ENCODE measurements around the gene HOXA9. TPM values are rescaled to one million over a fixed set of nuclear protein-coding genes. Genes with fewer than 3 reads are reported as not detected.

Gene HOXA9
- total RNA-seq, 2 donors from 2014 or later, result 2.4 TPM; not detected in 1

- Mint-ChIP-seq H3K27ac (no peak overlapping the region), H3K9me3 (no peaks in the 10 kb centered on the region), H3K36me3 (no peaks in the 10 kb centered on the region), H3K4me1 (ENCODE audit: low read depth in 2 of 2) (no peaks in the 10 kb centered on the region), H3K4me3 (no peak overlapping the region), H3K27me3 (peaks cover 13 to 19% of the 10 kb centered on the region in 2 donors)
- ATAC-seq (no peak), DNase-seq (ENCODE audit: low spot score) (no peak)
Observed at GRCh38 chr7:27122077-27122910, 43.0 kb downstream of the HOXA9 start.

- H3K27ac Mint-ChIP-seq, result no peak overlapping the region
- no peaks in the 10 kb centered on the region for H3K9me3 Mint-ChIP-seq
- no peak overlapping the region for H3K4me3 Mint-ChIP-seq
- ATAC-seq (no peak), DNase-seq (ENCODE audit: low spot score) (no peak)
- H3K36me3 Mint-ChIP-seq, result no peaks in the 10 kb centered on the region
- no peaks in the 10 kb centered on the region for H3K4me1 Mint-ChIP-seq (ENCODE audit: low read depth in 2 of 2)
- H3K27me3 Mint-ChIP-seq, result peaks cover 10 to 13% of the 10 kb centered on the region in 2 donors
Observed at GRCh38 chr7:27121684-27122076, 43.7 kb downstream of the HOXA9 start.

- Mint-ChIP-seq H3K4me1 (ENCODE audit: low read depth in 2 of 2) (no peaks in the 10 kb centered on the region), H3K4me3 (no peak overlapping the region), H3K27me3 (no peaks in the 10 kb centered on the region), H3K27ac (no peak overlapping the region), H3K9me3 (no peaks in the 10 kb centered on the region), H3K36me3 (no peaks in the 10 kb centered on the region)
- DNase-seq (ENCODE audit: low spot score) (no peak), ATAC-seq (no peak)
Observed at GRCh38 chr7:27119412-27119911, 45.9 kb downstream of the HOXA9 start.

- no peak for DNase-seq (ENCODE audit: low spot score)
- H3K4me3 Mint-ChIP-seq, result no peak overlapping the region
- no peak for ATAC-seq
- H3K36me3 Mint-ChIP-seq, result no peaks in the 10 kb centered on the region
- no peaks in the 10 kb centered on the region for H3K4me1 Mint-ChIP-seq (ENCODE audit: low read depth in 2 of 2)
- H3K27ac Mint-ChIP-seq, result no peak overlapping the region
- no peaks in the 10 kb centered on the region for H3K27me3 Mint-ChIP-seq
- no peaks in the 10 kb centered on the region for H3K9me3 Mint-ChIP-seq
Observed at GRCh38 chr7:27118580-27118979, 46.8 kb downstream of the HOXA9 start.

GRCh38 chr7:27117887-27118491 lies 47.3 kb downstream of the HOXA9 start:
- no peak overlapping the region for H3K4me3 Mint-ChIP-seq
- H3K27ac Mint-ChIP-seq, result no peak overlapping the region

GRCh38 chr7:27116962-27117886 lies 48.1 kb downstream of the HOXA9 start:
- H3K4me1 Mint-ChIP-seq (ENCODE audit: low read depth in 2 of 2), result no peaks in the 10 kb centered on the region
- no peak overlapping the region for H3K27ac Mint-ChIP-seq
- no peak overlapping the region for H3K4me3 Mint-ChIP-seq
- H3K9me3 Mint-ChIP-seq, result no peaks in the 10 kb centered on the region
- H3K27me3 Mint-ChIP-seq, result no peaks in the 10 kb centered on the region
- H3K36me3 Mint-ChIP-seq, result no peaks in the 10 kb centered on the region
- ATAC-seq (no peak), DNase-seq (ENCODE audit: low spot score) (no peak)

More at GRCh38 chr7:27117887-27118491, 47.3 kb downstream of the HOXA9 start:
- no peaks in the 10 kb centered on the region for H3K36me3 Mint-ChIP-seq
- H3K4me1 Mint-ChIP-seq (ENCODE audit: low read depth in 2 of 2), result no peaks in the 10 kb centered on the region
- ATAC-seq (no peak), DNase-seq (ENCODE audit: low spot score) (no peak)
- H3K27me3 Mint-ChIP-seq, result no peaks in the 10 kb centered on the region
- H3K9me3 Mint-ChIP-seq, result no peaks in the 10 kb centered on the region

GRCh38 chr7:27116031-27116961 lies 49.0 kb downstream of the HOXA9 start:
- no peaks in the 10 kb centered on the region for H3K36me3 Mint-ChIP-seq
- ATAC-seq, result no peak
- H3K9me3 Mint-ChIP-seq, result no peaks in the 10 kb centered on the region
- no peaks in the 10 kb centered on the region for H3K27me3 Mint-ChIP-seq
- no peak for DNase-seq (ENCODE audit: low spot score)
- H3K4me3 Mint-ChIP-seq, result no peak overlapping the region
- no peak overlapping the region for H3K27ac Mint-ChIP-seq
- no peaks in the 10 kb centered on the region for H3K4me1 Mint-ChIP-seq (ENCODE audit: low read depth in 2 of 2)

- ATAC-seq (no peak), DNase-seq (ENCODE audit: low spot score) (no peak)
- no peak overlapping the region for H3K4me3 Mint-ChIP-seq
- H3K27ac Mint-ChIP-seq, result no peak overlapping the region
- no peaks in the 10 kb centered on the region for H3K27me3 Mint-ChIP-seq
- no peaks in the 10 kb centered on the region for H3K36me3 Mint-ChIP-seq
- H3K9me3 Mint-ChIP-seq, result no peaks in the 10 kb centered on the region
- H3K4me1 Mint-ChIP-seq (ENCODE audit: low read depth in 2 of 2), result no peaks in the 10 kb centered on the region
Observed at GRCh38 chr7:27115221-27116026, 49.9 kb downstream of the HOXA9 start.

GRCh38 chr7:27114881-27115220 lies 50.5 kb downstream of the HOXA9 start:
- H3K9me3 Mint-ChIP-seq, result no peaks in the 10 kb centered on the region
- DNase-seq (ENCODE audit: low spot score) (no peak), ATAC-seq (no peak)
- H3K27me3 Mint-ChIP-seq, result no peaks in the 10 kb centered on the region
- no peak overlapping the region for H3K27ac Mint-ChIP-seq
- H3K36me3 Mint-ChIP-seq, result no peaks in the 10 kb centered on the region
- no peak overlapping the region for H3K4me3 Mint-ChIP-seq
- no peaks in the 10 kb centered on the region for H3K4me1 Mint-ChIP-seq (ENCODE audit: low read depth in 2 of 2)

GRCh38 chr7:27113991-27114769 lies 51.2 kb downstream of the HOXA9 start:
- Mint-ChIP-seq H3K27me3 (no peaks in the 10 kb centered on the region), H3K4me1 (ENCODE audit: low read depth in 2 of 2) (no peaks in the 10 kb centered on the region), H3K4me3 (no peak overlapping the region), H3K36me3 (no peaks in the 10 kb centered on the region), H3K27ac (no peak overlapping the region), H3K9me3 (no peaks in the 10 kb centered on the region)
- no peak for DNase-seq (ENCODE audit: low spot score)
- no peak for ATAC-seq

GRCh38 chr7:27112955-27113949 lies 52.1 kb downstream of the HOXA9 start:
- ATAC-seq (no peak), DNase-seq (ENCODE audit: low spot score) (no peak)
- Mint-ChIP-seq H3K4me3 (no peak overlapping the region), H3K27me3 (no peaks in the 10 kb centered on the region), H3K9me3 (no peaks in the 10 kb centered on the region), H3K4me1 (ENCODE audit: low read depth in 2 of 2) (no peaks in the 10 kb centered on the region), H3K36me3 (no peaks in the 10 kb centered on the region), H3K27ac (no peak overlapping the region)

Measured in natural killer cell treated with Interleukin-12 subunit alpha and Interleukin-12 subunit beta and Interleukin-15 and Interleukin-18, amount 100 ng/mL, for 72 hours (primary cell).